WERI-Rb-1 (cell line): ENCODE data around the gene CACNG8.
"Not testable (repeated sequence)": the region's sequence is repeated elsewhere in the genome, so short reads cannot be mapped to it uniquely, and the experiment has no call there.

Experiments used
- DNase-seq: peaks from one replicate; pipeline ENCODE4 v3.0.0-alpha.2; 2020
- H3K27ac ChIP-seq: fragments of 250-450 bp; sonication (Bioruptor Pico); 2 replicates; pipeline ENCODE4 v1.5.1; 2020; ENCODE audit warnings: mild to moderate bottlenecking, moderate library complexity
- H3K27me3 ChIP-seq: fragments of 250-450 bp; sonication (Bioruptor Pico); 2 replicates; pipeline ENCODE4 v1.5.1; 2021; ENCODE audit warnings: mild to moderate bottlenecking, low read depth, moderate library complexity; ENCODE audit not compliant: insufficient read depth, severe bottlenecking
- H3K36me3 ChIP-seq: fragments of 250-450 bp; sonication (Bioruptor Pico); 2 replicates; pipeline ENCODE4 v1.5.1; 2020; ENCODE audit warnings: mild to moderate bottlenecking, moderate library complexity
- H3K4me3 ChIP-seq: 2 replicates; pipeline ENCODE4 v1.5.1; 2011; ENCODE audit warnings: low read depth, mild to moderate bottlenecking, control low read depth, low read length
- H3K9me3 ChIP-seq: fragments of 250-450 bp; sonication (Bioruptor Pico); 2 replicates; pipeline ENCODE4 v1.5.1; 2021; ENCODE audit warnings: mild to moderate bottlenecking, moderate library complexity; ENCODE audit not compliant: severe bottlenecking
- TF ChIP-seq, protein P1 (sequence below): IDR thresholded peaks from 2 replicates; pipeline ENCODE4 v1.5.1; 2011; ENCODE audit warnings: low read depth, mild to moderate bottlenecking, control low read depth, inconsistent platforms, low read length

CACNG8 gene

DNA sequence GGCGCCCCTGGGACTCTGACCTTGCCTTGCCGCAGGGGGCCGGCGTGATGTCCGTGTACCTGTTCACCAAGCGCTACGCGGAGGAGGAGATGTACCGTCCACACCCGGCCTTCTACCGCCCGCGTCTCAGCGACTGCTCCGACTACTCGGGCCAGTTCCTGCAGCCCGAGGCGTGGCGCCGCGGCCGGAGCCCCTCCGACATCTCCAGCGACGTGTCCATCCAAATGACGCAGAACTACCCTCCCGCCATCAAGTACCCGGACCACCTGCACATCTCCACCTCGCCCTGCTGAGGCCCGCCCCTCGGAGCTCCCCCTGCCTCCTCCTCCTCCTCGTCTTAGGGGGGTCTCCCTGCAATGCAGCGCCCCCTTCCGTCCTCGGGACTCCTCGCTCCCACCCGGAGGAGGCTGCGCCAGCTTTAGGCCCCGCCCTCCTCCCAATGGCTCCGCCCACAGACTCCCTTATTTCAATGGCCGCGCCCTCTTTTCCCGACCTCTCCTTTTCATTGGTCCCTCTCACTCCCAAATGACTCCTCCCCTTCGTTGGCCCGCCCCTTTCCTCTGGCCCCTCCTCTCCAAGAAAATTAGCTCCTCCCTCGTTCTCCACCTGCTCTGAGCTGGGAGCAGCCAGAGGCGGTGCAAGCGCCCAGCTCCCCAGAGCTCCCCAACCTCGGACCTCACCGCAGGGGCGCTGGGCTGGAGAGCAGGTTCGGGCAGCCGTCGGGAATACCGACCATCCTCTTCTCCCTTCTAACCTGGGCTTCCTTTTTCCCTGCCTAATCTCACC lies 20.5 kb upstream of the CACNG8 start:
- TF ChIP-seq, protein P1, sequence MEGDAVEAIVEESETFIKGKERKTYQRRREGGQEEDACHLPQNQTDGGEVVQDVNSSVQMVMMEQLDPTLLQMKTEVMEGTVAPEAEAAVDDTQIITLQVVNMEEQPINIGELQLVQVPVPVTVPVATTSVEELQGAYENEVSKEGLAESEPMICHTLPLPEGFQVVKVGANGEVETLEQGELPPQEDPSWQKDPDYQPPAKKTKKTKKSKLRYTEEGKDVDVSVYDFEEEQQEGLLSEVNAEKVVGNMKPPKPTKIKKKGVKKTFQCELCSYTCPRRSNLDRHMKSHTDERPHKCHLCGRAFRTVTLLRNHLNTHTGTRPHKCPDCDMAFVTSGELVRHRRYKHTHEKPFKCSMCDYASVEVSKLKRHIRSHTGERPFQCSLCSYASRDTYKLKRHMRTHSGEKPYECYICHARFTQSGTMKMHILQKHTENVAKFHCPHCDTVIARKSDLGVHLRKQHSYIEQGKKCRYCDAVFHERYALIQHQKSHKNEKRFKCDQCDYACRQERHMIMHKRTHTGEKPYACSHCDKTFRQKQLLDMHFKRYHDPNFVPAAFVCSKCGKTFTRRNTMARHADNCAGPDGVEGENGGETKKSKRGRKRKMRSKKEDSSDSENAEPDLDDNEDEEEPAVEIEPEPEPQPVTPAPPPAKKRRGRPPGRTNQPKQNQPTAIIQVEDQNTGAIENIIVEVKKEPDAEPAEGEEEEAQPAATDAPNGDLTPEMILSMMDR: no peak
- no peaks in the 10 kb centered on the region for H3K36me3 ChIP-seq
- peak; percentile 21 for DNase-seq
- H3K27ac ChIP-seq: no peak overlapping the region
- H3K4me3 ChIP-seq: no peak overlapping the region
- H3K9me3 ChIP-seq: peaks cover 10% of the 10 kb centered on the region
- peaks cover 65% of the 10 kb centered on the region for H3K27me3 ChIP-seq

DNA sequence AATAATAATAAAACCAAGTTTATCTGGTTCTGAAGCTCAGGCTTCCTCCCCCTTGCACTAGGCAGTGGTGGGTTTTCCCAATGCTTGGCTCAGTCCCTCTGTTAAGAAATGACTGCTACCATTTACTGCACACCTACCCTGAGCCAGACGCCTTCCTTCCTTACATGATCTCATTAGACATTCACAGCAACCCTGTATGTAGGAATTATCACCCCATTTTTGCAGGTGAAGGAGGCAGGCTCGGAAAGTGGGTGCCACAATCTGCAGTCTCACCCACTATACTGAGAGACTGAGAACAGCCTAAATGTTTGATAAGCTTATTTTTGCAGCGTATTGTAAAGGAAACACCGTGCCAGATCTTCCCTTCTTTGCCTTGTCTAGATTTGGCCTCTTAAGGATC lies 18.3 kb upstream of the CACNG8 start:
- Histone ChIP-seq H3K4me3 (no peak overlapping the region), H3K36me3 (no peaks in the 10 kb centered on the region), H3K27me3 (peaks cover 62% of the 10 kb centered on the region), H3K9me3 (peaks cover 10% of the 10 kb centered on the region), H3K27ac (no peak overlapping the region)
- no peak for DNase-seq
- TF ChIP-seq, protein P1: no peak

DNA sequence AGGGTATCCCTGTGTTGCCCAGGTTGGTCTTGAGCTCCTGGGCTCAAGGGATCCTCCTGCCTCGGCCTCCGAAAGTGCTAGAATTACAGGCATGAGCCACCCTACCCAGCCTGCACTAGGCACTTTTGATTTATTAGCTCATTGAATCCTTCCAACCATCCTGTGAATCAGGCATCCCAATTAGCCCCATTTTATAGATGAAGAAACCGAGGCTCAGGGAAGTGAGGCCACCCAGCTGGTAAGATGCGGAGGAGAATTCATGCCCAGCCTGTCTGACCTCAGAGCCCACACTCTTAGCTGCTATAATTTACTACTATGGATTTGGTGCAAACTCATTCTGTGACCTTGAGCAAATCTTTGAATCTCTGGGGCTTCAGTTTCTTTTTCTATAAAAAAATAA lies 17.8 kb upstream of the CACNG8 start:
- peaks cover 10% of the 10 kb centered on the region for H3K9me3 ChIP-seq
- H3K27ac ChIP-seq: no peak overlapping the region
- no peak overlapping the region for H3K4me3 ChIP-seq
- H3K36me3 ChIP-seq: no peaks in the 10 kb centered on the region
- no peak for DNase-seq
- peaks cover 57% of the 10 kb centered on the region for H3K27me3 ChIP-seq
- TF ChIP-seq, protein P1: no peak

DNA sequence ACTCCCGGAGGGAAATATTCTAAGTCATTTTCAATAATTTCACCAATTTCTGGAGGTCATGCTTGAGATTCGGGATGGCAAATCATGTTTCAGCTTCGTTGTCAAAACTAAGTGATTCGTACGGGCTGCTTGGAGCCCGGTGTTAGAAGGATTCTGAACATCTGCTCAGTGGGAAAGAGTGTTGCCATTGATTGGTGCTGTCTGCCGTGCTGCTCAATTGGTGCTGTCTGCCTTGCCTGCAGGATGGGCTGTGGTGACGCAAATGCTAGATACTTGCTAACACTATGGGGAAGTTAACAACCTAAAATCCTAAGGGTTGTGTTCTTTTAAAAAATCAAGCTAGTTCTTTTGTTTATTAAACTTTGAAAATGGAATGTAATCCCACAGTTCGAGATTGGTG lies 17.3 kb upstream of the CACNG8 start:
- TF ChIP-seq, protein P1: no peak
- H3K9me3 ChIP-seq: peaks cover 10% of the 10 kb centered on the region
- H3K27ac ChIP-seq: no peak overlapping the region
- peaks cover 54% of the 10 kb centered on the region for H3K27me3 ChIP-seq
- H3K36me3 ChIP-seq: no peaks in the 10 kb centered on the region
- H3K4me3 ChIP-seq: no peak overlapping the region
- peak; percentile 21 for DNase-seq

DNA sequence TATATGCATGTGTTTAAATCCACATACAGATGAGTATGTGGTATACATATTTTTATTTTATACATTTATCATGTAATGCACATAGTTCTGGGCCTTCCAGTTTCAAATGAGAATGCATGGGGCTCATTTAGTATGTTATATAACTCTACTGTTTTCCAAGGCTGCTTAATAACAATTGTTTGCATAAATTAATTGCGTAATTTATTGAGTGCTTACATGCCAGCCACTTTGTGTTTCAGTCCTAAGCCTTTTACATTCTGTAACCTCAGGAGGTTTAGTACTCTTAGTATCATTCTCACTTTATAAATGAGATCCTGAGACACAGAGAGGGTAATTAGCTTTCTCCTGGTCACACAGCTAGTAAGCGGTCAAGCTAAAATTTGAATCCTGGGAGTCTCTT lies 16.7 kb upstream of the CACNG8 start:
- H3K27me3 ChIP-seq: peaks cover 58% of the 10 kb centered on the region
- no peak overlapping the region for H3K27ac ChIP-seq
- TF ChIP-seq, protein P1: no peak
- H3K9me3 ChIP-seq: peaks cover 10% of the 10 kb centered on the region
- no peak overlapping the region for H3K4me3 ChIP-seq
- H3K36me3 ChIP-seq: no peaks in the 10 kb centered on the region
- DNase-seq: no peak

DNA sequence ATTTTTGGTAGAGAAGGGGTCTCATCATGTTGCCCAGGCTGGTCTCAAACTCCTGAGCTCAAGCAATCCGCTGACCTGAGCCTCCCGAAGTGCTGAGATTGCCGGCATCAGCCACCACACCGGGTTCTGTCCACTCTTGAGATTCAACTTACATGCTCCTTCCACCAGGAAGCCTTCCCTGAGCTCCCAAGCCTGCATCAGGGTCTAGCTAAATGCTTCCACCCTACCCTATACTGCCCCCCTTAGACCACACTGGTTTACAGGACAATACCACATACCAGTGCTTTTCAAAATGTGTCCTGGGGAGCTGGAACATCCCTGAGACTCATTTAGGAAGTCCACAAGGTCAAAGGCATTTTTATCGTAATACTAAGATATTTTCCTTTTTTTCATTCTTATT lies 15.1 kb upstream of the CACNG8 start:
- no peaks in the 10 kb centered on the region for H3K36me3 ChIP-seq
- H3K9me3 ChIP-seq: peaks cover 3% of the 10 kb centered on the region
- H3K27me3 ChIP-seq: peaks cover 55% of the 10 kb centered on the region
- H3K27ac ChIP-seq: no peak overlapping the region
- peak; percentile 16 for DNase-seq
- TF ChIP-seq, protein P1: 0 out of 2 replicates have a peak, but pooled peaks have one; percentile 19
- H3K4me3 ChIP-seq: no peak overlapping the region

DNA sequence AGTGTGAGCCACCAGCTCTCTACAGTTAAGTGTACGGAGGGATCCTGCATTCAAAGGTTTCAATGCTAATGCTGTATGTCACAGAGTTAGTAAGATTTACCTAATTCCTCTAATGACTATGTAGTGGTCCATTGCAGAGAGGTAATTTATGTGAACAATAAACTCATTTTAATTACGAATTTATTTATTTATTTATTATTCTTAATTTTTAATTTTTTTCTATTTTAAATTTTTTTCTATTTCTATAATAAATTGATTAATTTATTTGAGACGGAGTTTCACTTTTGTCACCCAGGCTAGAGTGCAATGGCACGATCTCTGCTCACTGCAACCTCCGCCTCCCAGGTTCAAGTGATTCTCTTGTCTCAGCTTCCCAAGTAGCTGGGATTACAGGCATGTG lies 14.1 kb upstream of the CACNG8 start:
- not testable (repeated sequence) for H3K27ac ChIP-seq, H3K9me3 ChIP-seq, DNase-seq, H3K4me3 ChIP-seq, H3K36me3 ChIP-seq
- H3K27me3 ChIP-seq: peaks cover 56% of the 10 kb centered on the region
